ENCODE results near the gene TEX54.

- no peak for TF ChIP-seq POLR2AphosphoS5 (IDR thresholded peaks at IDR 0.05; ENCODE audit: low read depth, low read length)
- no peak for TF ChIP-seq TAF1 (IDR thresholded peaks at IDR 0.05; ENCODE audit: borderline replicate concordance, insufficient read depth, low read length)
- no peak for TF ChIP-seq REST (IDR thresholded peaks at IDR 0.05; ENCODE audit: insufficient read depth in 1 of 2, low read depth in 2 of 2, low read length in 2 of 2)
- TF ChIP-seq SIN3A (IDR thresholded peaks at IDR 0.05; ENCODE audit: borderline replicate concordance, insufficient read depth, low read length), result no peak
- no peak for TF ChIP-seq FOXP2 (optimal IDR thresholded peaks at IDR 0.05; ENCODE audit: borderline replicate concordance, extremely low read depth, extremely low read length, insufficient read depth)
Observed at GRCh38 chr11:62882431-62882749, 49.7 kb upstream of the TEX54 start.

Measured in PFSK-1 (cell line).